ENCODE data around the gene EFNA5. TPM values are rescaled to one million over a fixed set of nuclear protein-coding genes. Genes with fewer than 3 reads are reported as not detected.

Gene EFNA5
- total and polyA plus RNA-seq, 2 of the 13 experiments (the other 11 are each of a cell fraction or from before 2014, with no cell fraction given) = not detected

DNA sequence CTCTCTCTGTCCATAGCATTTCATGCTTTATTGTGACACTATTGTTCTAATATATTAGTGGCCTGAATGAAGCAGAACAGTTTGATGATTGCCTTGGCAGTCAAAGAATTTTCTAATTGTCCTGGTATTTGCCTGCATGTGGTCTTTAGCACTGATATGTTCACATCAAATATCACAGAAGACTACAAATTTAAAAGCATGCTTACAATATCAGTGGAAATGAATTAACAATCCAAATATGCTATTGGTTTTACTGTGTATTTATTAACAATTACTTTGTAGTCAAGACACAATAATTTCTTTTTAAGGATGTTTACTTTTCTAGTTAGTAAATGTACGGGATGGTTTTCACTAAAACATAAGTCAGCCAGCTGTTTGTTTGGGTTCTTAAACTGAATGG, 18.3 kb downstream of the EFNA5 start (continued):
- no peak for TF ChIP-seq ZFAT (CRISPR knock-in tag; conservative IDR thresholded peaks at IDR 0.05)

GRCh38 chr5:107651325-107651724, 19.4 kb downstream of the EFNA5 start:
- Histone ChIP-seq H3K27me3 (ENCODE audit: control insufficient read depth in 1 of 2, insufficient read depth in 2 of 2, low read length in 2 of 2) (no peaks in the 10 kb centered on the region), H3K9me3 (ENCODE audit: low read length) (no peaks in the 10 kb centered on the region), H3K4me3 (replicated peaks in 1 of 3; ENCODE audit: insufficient read depth in 1 of 3, low read depth in 2 of 3, low read length in 3 of 3) (no peak overlapping the region), H3K4me2 (ENCODE audit: low read depth, low read length) (no peak overlapping the region), H2AFZ (ENCODE audit: low read length) (no peak overlapping the region), H3K9ac (ENCODE audit: insufficient read depth, low read depth, low read length) (no peak overlapping the region), H3K36me3 (replicated peaks in 1 of 2; ENCODE audit: control insufficient read depth in 1 of 2, insufficient read depth in 2 of 2, low read length in 2 of 2) (no peaks in the 10 kb centered on the region), H3K79me2 (ENCODE audit: insufficient read depth, low read length) (no peaks in the 10 kb centered on the region), H3K4me1 (ENCODE audit: insufficient read depth, low read length) (no peaks in the 10 kb centered on the region), H3K27ac (ENCODE audit: extremely low read length, insufficient read depth, low read length) (no peak overlapping the region), H4K20me1 (ENCODE audit: insufficient read depth, low read length) (no peaks in the 10 kb centered on the region)
- TF ChIP-seq BCL3 (CRISPR knock-in tag; IDR thresholded peaks at IDR 0.05) (no peak), ZIK1 (CRISPR knock-in tag; IDR thresholded peaks at IDR 0.05; ENCODE audit: borderline replicate concordance, low read depth) (no peak), ZNF556 (CRISPR knock-in tag; IDR thresholded peaks at IDR 0.05; ENCODE audit: borderline replicate concordance) (no peak), ZNF512 (CRISPR knock-in tag; IDR thresholded peaks at IDR 0.05) (no peak), JDP2 (CRISPR knock-in tag; IDR thresholded peaks at IDR 0.05; ENCODE audit: borderline replicate concordance) (no peak)
- BruUV-seq (replicated peaks) = no TSS peak
- 25% methylated on average over 6 of the region's 6 CpGs for WGBS (ENCODE audit: low lambda C conversion rate)
- DNase-seq (ENCODE audit: low spot score) (no peak), FAIRE-seq (no peak), ATAC-seq (no peak)
- ChIA-PET POLR2A (no interaction called here), CTCF (ENCODE audit: low intra/inter-chr PET ratio, low total read pairs) (no interaction called here)
- in situ Hi-C loops (cut with HindIII; ENCODE audit: extremely low pct_ligation_motif_present, low pct_unique_long_range_greater_than_20kb) (no loop called here), intact Hi-C loops (cut with micrococcal nuclease; ENCODE audit: unreplicated experiment) (no loop called here)

Data from HepG2 (cell line).